Measurements from ENCODE around the gene SHPK. TPM values are rescaled to one million over a fixed set of nuclear protein-coding genes. Genes with fewer than 3 reads are reported as not detected.

Gene SHPK
- total and polyA plus RNA-seq, 9 of the 15 experiments (the other 6 are each of a cell fraction or from before 2014, with no cell fraction given), result 2.5 to 16.3 (median 11.8) TPM

DNA sequence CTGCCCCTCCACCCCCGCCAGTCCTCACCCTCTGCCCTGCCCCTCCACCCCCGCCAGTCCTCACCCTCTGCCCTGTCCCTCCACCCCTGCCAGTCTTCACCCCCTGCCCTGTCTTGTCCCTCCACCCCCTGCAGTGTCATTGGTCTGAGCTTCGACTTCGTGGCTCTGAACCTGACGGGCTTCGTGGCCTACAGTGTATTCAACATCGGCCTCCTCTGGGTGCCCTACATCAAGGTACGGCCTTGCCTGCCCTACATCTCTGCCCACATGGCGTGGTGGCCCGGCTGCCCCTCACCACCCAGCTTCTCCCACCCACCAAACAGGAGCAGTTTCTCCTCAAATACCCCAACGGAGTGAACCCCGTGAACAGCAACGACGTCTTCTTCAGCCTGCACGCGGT, 20.3 kb upstream of the SHPK start:
- DNase-seq (ENCODE audit: extremely low read depth in 1 of 4, low spot score in 3 of 4) (no peak), ATAC-seq (no peak), FAIRE-seq (no peak)
- no peak overlapping the region for H3K9ac ChIP-seq (ENCODE audit: insufficient read depth in 1 of 2, low read depth in 2 of 2, low read length in 2 of 2)
- no peak overlapping the region for H2AFZ ChIP-seq (ENCODE audit: low read depth, low read length)
- in situ Hi-C loops (cut with MboI) (no loop called here), intact Hi-C loops (cut with micrococcal nuclease) (no loop called here)
- CTCF ChIA-PET (ENCODE audit: low intra/inter-chr PET ratio), result no interaction called here
- POLR2A ChIA-PET, result interaction anchor here (0.6 kb wide), 1 partner anchor 16 kb away, joined by 3 read pairs; no protein-coding TSS in a partner anchor
- no peak overlapping the region for H3K4me3 ChIP-seq
- no TSS peak for BruUV-seq (replicated peaks)
- H4K20me1 ChIP-seq (replicated peaks; ENCODE audit: control insufficient read depth, insufficient read depth, low read length), result no peaks in the 10 kb centered on the region
- no peaks in the 10 kb centered on the region for H3K9me3 ChIP-seq (replicated peaks; ENCODE audit: control insufficient read depth, insufficient read depth, low read depth, low read length)
- no peaks in the 10 kb centered on the region for H3K79me2 ChIP-seq (ENCODE audit: control insufficient read depth, insufficient read depth, low read length)
- no peaks in the 10 kb centered on the region for H3K36me3 ChIP-seq (ENCODE audit: control insufficient read depth, insufficient read depth, low read length)
- H3K9me1 ChIP-seq (ENCODE audit: control insufficient read depth, insufficient read depth, low read length), result no peaks in the 10 kb centered on the region
- no peaks in the 10 kb centered on the region for H3K27me3 ChIP-seq (ENCODE audit: control insufficient read depth in 2 of 2, insufficient read depth in 2 of 2, low read length in 2 of 2)
- 95% methylated on average over 6 of the region's 16 CpGs for WGBS (ENCODE audit: insufficient coverage, low coverage, missing lambda C conversion rate)
- TF ChIP-seq HDAC1 (IDR thresholded peaks at IDR 0.05) (no peak), HDAC3 (IDR thresholded peaks at IDR 0.05; ENCODE audit: borderline replicate concordance, partially characterized antibody) (no peak), HLTF (IDR thresholded peaks at IDR 0.05) (no peak), NCOA1 (IDR thresholded peaks at IDR 0.05; ENCODE audit: low read depth) (no peak), MED1 (CRISPR knock-in tag; IDR thresholded peaks at IDR 0.05; ENCODE audit: borderline replicate concordance) (no peak), EP400 (IDR thresholded peaks at IDR 0.05) (no peak), ZNF507 (tag; conservative IDR thresholded peaks at IDR 0.05) (no peak), STAT5B (CRISPR knock-in tag; IDR thresholded peaks at IDR 0.05) (no peak), LARP7 (IDR thresholded peaks at IDR 0.05) (no peak), CBFA2T2 (conservative IDR thresholded peaks at IDR 0.05) (no peak), NCOA2 (IDR thresholded peaks at IDR 0.05; ENCODE audit: partially characterized antibody in 2 of 2) (no peak), RBM39 (optimal IDR thresholded peaks at IDR 0.05; ENCODE audit: low read depth, low read length) (no peak)
- TF ChIP-seq, protein P1, sequence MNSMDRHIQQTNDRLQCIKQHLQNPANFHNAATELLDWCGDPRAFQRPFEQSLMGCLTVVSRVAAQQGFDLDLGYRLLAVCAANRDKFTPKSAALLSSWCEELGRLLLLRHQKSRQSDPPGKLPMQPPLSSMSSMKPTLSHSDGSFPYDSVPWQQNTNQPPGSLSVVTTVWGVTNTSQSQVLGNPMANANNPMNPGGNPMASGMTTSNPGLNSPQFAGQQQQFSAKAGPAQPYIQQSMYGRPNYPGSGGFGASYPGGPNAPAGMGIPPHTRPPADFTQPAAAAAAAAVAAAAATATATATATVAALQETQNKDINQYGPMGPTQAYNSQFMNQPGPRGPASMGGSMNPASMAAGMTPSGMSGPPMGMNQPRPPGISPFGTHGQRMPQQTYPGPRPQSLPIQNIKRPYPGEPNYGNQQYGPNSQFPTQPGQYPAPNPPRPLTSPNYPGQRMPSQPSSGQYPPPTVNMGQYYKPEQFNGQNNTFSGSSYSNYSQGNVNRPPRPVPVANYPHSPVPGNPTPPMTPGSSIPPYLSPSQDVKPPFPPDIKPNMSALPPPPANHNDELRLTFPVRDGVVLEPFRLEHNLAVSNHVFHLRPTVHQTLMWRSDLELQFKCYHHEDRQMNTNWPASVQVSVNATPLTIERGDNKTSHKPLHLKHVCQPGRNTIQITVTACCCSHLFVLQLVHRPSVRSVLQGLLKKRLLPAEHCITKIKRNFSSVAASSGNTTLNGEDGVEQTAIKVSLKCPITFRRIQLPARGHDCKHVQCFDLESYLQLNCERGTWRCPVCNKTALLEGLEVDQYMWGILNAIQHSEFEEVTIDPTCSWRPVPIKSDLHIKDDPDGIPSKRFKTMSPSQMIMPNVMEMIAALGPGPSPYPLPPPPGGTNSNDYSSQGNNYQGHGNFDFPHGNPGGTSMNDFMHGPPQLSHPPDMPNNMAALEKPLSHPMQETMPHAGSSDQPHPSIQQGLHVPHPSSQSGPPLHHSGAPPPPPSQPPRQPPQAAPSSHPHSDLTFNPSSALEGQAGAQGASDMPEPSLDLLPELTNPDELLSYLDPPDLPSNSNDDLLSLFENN (IDR thresholded peaks at IDR 0.05; ENCODE audit: low read depth in 2 of 2, low read length in 2 of 2), result no peak
- TF ChIP-seq, protein P2, sequence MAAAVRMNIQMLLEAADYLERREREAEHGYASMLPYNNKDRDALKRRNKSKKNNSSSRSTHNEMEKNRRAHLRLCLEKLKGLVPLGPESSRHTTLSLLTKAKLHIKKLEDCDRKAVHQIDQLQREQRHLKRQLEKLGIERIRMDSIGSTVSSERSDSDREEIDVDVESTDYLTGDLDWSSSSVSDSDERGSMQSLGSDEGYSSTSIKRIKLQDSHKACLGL (CRISPR knock-in tag; IDR thresholded peaks at IDR 0.05; ENCODE audit: borderline replicate concordance, poor library complexity, severe bottlenecking), result no peak
- TF ChIP-seq, protein P3, sequence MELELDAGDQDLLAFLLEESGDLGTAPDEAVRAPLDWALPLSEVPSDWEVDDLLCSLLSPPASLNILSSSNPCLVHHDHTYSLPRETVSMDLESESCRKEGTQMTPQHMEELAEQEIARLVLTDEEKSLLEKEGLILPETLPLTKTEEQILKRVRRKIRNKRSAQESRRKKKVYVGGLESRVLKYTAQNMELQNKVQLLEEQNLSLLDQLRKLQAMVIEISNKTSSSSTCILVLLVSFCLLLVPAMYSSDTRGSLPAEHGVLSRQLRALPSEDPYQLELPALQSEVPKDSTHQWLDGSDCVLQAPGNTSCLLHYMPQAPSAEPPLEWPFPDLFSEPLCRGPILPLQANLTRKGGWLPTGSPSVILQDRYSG (tag; conservative IDR thresholded peaks at IDR 0.05; ENCODE audit: low read depth), result no peak
- no peak overlapping the region for H3K4me2 ChIP-seq (ENCODE audit: insufficient read depth, low read length)
- H3K27ac ChIP-seq (ENCODE audit: extremely low read depth, low read depth, low read length), result no peak overlapping the region
- peaks cover 0 to 30% of the 10 kb centered on the region in 2 experiments; a peak in 2 of 5 replicates for H3K4me1 ChIP-seq (replicated peaks in 1 of 2; ENCODE audit: control insufficient read depth in 2 of 2, insufficient read depth in 2 of 2, low read length in 2 of 2)

Data from K562 (cell line).